Activated naive CD4-positive, alpha-beta T cell treated with anti-CD3 and anti-CD28 coated beads, Interleukin-2, amount 50 U/mL, for 16 hours (primary cell): Measurements from ENCODE around the gene CRLF2.
"Not testable (repeated sequence)": the region's sequence is repeated elsewhere in the genome, so short reads cannot be mapped to it uniquely, and the experiment has no call there.

Experiments used
- DNase-seq: peaks from one replicate; pipeline ENCODE4 v3.0.0-alpha.2; 2020

CRLF2 gene

DNA sequence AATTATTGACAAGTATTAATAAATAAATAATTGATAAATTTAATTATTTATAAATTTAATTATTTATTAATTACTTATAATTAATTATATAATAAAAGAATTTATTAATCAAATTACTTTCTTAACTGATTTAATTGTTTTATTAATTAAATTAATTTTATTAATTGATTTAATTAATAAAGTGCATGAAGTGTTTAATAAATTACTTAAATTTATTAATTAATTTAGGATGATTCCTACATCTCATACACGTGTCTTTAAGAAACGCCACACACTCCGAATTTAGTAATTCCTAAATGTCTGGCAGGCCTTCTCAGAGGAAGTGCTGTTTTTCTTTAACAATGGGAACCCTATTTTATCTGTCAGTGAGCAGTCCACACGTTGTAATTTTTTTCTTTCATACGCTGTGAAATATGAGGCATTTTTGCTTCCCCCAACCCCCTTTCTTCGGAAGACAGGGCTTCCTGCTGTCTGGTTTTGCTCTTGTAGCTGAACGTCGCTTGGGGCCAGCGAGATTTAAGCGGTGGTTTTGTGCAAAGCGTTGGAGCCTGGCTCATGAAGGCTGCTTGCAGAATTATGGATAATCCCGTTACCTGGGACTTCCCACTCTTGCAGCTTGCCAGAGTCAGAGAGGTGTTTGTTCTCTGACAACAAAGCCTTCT is 46.8 kb downstream of the CRLF2 start:
- DNase-seq = no peak

DNA sequence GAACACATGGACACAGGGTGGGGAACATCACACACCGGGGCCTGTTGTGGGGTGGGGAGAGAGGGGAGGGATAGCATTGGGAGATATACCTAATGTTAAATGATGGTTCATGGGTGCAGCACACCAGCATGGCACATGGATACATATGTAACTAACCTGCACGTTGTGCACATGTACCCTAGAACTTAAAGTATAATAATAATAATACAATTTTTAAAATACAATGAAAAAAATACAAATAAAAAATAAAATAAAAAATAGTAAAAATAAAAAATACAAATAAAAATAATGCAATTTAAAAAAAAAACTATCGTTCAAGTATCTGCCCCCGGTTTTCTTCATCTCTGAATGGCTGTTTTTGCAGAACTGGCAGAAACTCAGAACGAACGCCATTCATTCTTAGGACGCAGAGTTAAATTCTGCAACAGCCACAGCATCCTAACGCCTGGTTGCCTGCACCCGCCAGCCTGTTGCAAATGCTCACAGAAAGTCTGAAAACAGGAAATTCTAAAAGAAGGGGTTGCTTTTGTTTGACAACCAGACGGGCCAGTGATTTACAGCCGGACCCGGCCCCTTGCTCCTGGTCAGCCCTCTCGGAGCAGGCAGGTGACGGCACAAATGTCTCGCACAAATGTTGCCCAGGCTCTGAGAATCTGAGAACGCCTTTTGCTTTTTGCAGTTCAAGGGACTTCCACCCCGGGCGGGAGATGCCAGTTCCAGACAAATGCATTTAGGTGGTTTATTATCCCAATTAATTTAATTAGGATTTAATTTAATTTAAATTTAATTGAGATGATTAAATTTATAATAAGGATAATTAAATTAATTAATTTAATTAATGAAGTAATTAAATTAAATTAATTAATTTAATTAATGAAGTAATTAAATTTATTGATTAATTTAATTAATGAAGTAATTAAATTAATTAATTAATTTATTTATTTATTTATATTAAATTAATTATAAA is 47.8 kb downstream of the CRLF2 start:
- DNase-seq = no peak

- DNase-seq = no peak
Observed at GRCh38 chrX:1163231-1163630, 49.2 kb downstream of the CRLF2 start.

DNA sequence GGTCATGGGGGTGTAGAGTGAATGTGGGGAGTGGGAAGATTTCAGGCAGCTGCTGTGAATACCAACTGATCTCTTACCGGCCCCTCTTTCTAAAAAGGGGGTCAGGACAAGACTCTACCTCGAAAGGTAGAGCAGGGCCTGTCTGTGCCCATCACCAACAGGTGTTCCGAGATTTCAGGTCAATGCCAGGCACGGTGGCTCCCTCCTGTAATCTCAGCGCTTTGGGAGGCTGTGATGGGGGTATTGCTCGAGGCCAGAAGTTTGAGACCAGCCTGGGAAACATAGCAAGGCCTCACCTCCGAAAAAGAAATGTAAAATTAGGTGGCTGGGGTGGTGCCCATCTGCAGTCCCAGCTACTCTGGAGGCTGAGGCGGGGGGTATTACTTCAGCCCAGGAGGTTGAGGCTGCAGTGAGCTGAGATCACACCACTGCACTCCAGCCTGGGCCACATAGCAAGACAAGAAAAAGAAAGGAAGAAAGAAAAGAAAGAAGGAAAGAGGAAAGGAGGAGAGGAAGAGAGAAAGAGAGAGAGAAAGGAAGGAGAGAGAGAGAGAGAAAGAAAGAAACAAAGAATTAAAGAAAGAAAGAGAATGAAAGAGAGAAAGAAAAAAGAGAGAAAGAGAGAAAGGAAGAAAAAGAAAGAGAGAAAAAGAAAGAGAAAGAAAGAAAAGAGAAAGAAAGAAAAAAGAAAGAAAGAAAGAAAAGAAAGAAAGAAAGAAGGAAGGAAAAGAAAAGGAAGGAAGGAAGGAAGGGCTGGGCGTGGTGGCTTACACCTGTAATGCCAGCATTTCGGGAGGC is 50.1 kb downstream of the CRLF2 start:
- no peak for DNase-seq

- no peak for DNase-seq
Observed at GRCh38 chrX:1159548-1159947, 52.9 kb downstream of the CRLF2 start.

DNA sequence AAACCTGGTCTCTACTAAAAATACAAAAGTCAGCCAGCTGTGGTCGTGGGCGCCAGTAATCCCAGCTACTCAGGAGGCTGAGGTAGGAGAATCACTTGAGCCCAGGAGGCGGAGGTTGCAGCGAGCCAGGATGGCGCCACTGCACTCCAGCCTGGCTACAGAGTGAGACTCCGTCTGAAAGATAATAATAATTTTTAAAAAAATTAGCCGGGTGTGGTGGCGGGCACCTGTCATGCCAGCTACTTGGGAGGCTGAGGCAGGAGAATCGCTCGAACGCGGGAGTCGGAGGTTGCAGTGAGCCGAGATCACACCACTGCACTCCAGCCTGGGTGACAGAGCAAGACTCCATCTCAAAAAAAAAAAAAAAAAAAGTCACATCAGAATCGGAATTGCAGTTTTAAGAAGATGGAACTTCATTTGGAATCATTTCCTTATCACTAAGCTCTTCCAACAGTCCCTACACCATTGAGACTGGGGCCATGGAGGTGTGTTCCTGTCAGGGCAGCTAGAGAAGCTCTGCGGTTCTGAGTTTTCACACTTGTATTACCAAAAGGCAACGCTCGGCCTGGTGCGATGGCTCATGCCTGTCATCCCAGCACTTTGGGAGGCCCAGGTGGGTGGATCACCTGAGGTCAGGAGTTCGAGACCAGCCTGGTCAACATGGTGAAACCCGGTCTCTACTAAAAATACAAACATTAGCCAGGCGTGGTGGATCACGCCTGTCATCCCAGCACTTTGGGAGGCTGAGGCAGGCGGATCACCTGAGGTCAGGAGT is 55.6 kb downstream of the CRLF2 start:
- DNase-seq = not testable (repeated sequence)

DNA sequence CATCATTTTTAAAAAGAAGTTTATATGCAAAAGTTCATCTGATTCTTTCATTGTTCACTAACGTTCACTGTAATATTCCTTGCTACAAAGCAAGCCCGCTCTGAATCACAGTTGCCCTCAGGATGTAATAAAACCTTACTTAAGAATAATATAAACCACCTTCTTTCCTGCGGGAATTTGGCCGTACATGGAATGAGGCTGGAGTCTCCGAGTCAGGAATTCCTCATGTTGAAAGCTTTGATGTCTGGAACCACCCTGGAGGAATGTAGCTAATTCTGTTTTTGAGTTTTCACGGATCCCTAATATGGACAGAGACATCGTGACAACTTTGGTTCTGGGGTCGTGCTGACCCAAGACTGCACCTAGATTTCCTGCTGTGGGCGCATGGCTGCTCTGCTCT is 58.5 kb downstream of the CRLF2 start:
- DNase-seq = no peak

GRCh38 chrX:1152090-1152489 is 60.4 kb downstream of the CRLF2 start:
- no peak for DNase-seq

DNA sequence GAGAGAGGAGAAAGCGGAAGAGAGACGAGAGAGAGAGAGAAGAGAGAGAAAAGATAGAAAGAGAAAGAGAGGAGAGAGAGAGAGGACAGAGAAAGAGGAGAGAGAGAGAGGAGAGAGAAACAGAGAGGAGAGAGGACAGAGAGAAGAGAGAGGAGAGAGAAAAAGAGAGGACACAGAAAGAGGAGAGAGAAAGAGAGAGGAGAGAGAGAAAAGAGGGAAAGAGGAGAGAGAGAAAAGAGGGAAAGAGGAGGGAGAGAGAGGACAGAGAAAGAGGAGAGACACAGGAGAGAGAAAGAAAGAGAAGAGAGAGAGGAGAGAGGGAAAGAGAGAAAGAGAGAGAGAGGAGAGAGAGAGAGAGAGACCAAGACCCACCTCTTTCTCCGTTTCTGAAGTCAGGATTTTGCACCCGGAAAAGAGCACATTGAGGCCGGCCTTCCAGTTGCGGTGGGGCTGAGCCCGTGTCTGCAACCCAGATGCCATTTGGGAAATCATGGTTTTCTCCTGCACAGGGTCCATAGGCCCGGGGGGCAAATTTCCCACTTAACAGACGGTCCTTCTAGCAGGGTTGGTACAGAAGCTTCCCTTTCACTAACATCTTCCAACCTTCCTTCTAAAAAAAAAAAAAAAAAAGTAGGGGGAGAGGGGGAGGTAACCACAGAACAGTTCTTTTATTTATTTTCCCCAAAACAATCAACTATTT is 60.9 kb downstream of the CRLF2 start:
- no peak for DNase-seq

DNA sequence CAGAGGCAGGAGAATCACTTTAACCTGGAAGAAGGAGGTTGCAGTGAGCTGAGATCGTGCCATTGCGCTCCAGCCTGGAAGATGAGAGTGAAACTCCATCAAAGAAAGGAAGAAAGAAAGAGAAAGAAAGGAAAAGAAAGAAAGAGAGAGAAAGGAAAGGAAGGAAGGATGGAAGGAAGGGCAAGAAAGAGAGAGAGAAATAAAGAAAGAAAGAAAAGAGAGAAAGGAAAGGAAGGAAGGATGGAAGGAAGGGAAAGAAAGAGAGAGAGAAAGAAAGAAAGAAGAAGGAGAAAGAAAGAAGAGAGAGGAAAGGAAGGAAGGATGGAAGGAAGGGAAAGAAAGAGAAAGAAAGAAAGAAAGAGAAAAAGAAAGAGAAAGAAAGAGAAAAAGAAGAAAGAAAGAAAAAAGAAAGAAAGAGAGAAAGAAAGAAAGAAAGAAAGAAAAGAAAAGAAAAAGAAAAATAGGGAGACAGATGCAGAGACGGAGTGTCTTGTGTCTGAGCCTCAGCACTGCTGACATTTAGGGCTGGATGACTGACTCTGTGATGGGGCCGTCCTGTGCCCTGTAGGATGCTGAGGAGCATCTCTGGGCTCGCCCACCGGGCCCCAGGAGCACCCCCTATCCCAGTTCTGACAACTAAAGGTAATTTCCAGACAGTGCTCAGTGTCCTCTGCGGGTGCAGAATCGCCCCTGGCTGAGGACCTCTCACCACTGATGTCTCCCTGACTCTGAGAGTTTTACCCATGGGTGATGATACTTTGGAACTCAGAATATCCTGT is 61.7 kb downstream of the CRLF2 start:
- DNase-seq = no peak

DNA sequence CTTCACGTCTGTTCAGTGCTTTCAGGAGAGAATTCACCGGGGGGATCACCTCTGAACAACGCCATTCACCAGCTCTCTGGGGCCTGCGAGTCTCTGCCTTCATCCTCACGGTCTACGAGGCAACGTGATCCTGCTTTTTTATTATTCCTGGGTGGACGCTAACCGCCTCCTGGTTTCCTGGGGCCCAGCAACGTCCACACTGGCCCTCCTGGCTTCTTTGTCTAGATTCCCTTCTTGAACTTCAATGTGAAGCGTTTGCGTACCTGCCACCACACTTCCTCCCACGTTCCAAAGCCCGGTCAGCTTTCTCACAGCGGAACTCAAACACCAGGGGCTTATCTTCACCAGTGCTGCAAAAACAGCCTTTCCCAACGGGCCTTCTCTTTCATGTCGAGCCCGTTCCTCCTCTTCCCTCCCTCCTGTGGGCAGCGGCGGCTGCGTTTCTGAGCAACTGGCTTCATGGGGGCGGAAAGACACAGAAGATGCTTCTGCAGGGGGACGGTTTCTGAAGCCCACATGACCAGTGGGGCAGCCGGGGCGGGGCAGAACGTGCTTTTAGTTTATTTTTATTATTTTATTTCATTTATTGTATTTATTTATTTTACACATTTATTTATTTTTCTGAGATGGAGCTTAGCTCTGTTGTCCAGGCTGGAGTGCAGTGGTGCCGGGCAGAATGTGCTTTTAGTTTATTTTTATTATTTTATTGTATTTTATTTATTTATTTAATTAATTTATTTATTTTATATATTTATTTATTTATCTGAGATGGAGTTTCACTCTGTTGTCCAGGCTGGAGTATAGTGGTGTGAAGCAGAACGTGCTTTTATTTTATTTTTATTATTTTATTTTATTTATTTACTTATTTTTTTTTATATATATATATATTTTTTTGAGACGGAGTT is 64.6 kb downstream of the CRLF2 start:
- DNase-seq = no peak

GRCh38 chrX:1144293-1144692 is 68.2 kb downstream of the CRLF2 start:
- no peak for DNase-seq
